HG03469 (cell line): Measurements from ENCODE around the gene CYGB.
"Not testable (repeated sequence)": the region's sequence is repeated elsewhere in the genome, so short reads cannot be mapped to it uniquely, and the experiment has no call there.

ENCODE experiments used
- ATAC-seq: cut with Tn5 transposase; IDR thresholded peaks from one replicate; pipeline ENCODE4 v1.9.1; 2021; ENCODE audit warnings: mild to moderate bottlenecking, moderate library complexity, moderate number of reproducible peaks; ENCODE audit not compliant: unreplicated experiment

CYGB gene

GRCh38 chr17:76567634-76568432 is 30.3 kb upstream of the CYGB start:
- ATAC-seq = no peak

GRCh38 chr17:76566988-76567431 is 29.5 kb upstream of the CYGB start:
- ATAC-seq = no peak

GRCh38 chr17:76566613-76566943 is 29.1 kb upstream of the CYGB start:
- no peak for ATAC-seq

- ATAC-seq = no peak
Observed at GRCh38 chr17:76565728-76566612, 28.5 kb upstream of the CYGB start.

GRCh38 chr17:76564991-76565727 is 27.6 kb upstream of the CYGB start:
- not testable (repeated sequence) for ATAC-seq

- not testable (repeated sequence) for ATAC-seq
Observed at GRCh38 chr17:76563359-76563758, 25.9 kb upstream of the CYGB start.

- ATAC-seq = no peak
Observed at GRCh38 chr17:76562734-76563148, 25.2 kb upstream of the CYGB start.

- no peak for ATAC-seq
Observed at GRCh38 chr17:76561799-76562268, 24.3 kb upstream of the CYGB start.

- no peak for ATAC-seq
Observed at GRCh38 chr17:76561332-76561731, 23.8 kb upstream of the CYGB start.

- ATAC-seq = no peak
Observed at GRCh38 chr17:76560877-76561221, 23.3 kb upstream of the CYGB start.

- no peak for ATAC-seq
Observed at GRCh38 chr17:76560036-76560876, 22.7 kb upstream of the CYGB start.

GRCh38 chr17:76559460-76559859 is 22.0 kb upstream of the CYGB start:
- not testable (repeated sequence) for ATAC-seq

- ATAC-seq = no peak
Observed at GRCh38 chr17:76558198-76559095, 20.9 kb upstream of the CYGB start.

- ATAC-seq = peak; percentile 49
Observed at GRCh38 chr17:76557368-76558197, 20.1 kb upstream of the CYGB start.

- ATAC-seq = peak; percentile 6
Observed at GRCh38 chr17:76556765-76557367, 19.4 kb upstream of the CYGB start.

GRCh38 chr17:76554131-76554530 is 16.6 kb upstream of the CYGB start:
- ATAC-seq = no peak

GRCh38 chr17:76553178-76553908 is 15.8 kb upstream of the CYGB start:
- no peak for ATAC-seq
